ENCODE measurements around the gene KDELR1. TPM values are rescaled to one million over a fixed set of nuclear protein-coding genes. Genes with fewer than 3 reads are reported as not detected.

KDELR1 gene
- 10 to 100 TPM; 64.4 to 80.9 TPM for total RNA-seq

DNA sequence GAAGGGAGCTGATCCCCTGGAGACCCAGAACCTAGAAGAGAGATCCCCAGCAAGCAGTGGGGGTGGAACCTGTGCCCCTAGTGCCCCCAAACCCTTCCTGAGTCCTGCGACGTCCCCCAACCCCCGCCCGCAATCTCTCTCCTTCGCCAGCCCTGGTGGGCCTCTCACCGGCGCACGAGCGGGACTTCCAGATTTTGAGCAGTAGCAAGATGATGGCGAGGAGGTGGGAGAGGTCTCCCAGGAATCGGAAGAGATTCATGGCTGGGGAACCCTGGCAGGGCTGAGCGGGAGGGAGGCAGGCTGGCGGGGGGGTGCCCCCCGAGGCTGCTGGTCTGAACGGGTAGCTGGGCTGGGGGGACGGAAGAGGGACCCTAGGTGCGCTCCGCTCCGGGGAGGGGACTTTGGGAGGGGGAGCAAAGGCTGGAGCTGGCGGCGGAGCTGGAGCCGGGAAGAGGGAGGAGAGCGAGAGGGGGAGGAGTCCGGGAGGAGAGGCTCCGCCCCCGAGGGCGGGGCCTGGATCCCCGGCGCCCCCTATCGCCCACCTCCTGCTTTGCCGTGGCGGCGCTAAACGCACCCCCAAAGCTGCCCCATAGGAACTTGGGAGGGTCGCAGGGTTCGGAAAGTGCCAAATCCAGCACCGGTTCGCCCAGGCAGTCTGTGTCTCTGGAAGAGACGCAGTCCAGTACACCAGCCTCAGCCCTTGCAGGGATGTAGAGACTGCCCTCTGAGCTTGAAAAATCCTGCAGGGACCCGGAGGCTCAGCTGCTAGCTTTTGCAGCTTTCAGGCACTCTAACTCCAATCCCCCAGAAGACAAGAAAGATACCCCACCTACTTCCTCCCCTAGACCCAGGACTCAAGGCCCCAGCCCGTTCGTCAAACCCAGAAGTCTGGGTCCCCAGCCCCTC is at the start of gene KDELR1:
Gene KDELR1, minus strand, starts transcription at position 452 of the 906 bp plus-strand sequence. Its CDS starts 193 bp downstream, at position 259.
- peaks cover 8% of the 10 kb centered on the region for H3K36me3 Mint-ChIP-seq
- peak within 1 kb of the TSS; percentile 97 for H3K4me3 Mint-ChIP-seq
- peak; percentile 78 for DNase-seq (ENCODE audit: low spot score)
- H3K27me3 Mint-ChIP-seq, result peaks cover 19 to 23% of the 10 kb centered on the region in 2 donors
- ATAC-seq, result peak; percentile 89 to 94
- peak within 1 kb of the TSS; percentile 93 for H3K27ac Mint-ChIP-seq
- peaks cover 15 to 23% of the 10 kb centered on the region in 2 donors for H3K4me1 Mint-ChIP-seq (ENCODE audit: low read depth in 2 of 2)
- H3K9me3 Mint-ChIP-seq, result no peaks in the 10 kb centered on the region

DNA sequence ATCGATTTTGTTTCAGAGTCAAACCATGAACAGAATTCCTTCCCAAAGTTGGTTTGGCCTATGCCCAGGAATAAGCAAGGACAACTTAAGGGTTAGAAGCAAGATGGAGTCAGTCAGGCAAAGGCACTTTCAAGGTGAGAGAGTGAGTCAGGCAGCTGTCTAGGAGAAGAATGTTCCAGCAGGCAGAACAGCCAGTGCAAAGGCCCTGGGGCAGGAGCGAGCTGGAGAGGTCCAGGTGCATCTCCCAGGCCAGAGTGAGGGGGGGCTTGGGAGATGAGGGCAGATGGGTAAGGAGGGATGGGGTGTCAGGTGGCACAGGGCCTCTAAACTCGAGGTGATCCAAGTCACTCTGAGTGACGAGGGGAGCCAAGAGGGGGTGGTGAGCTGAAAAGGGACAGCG is 45.2 kb upstream of the KDELR1 start:
- Mint-ChIP-seq H3K9me3 (no peaks in the 10 kb centered on the region), H3K27me3 (peaks cover 2 to 14% of the 10 kb centered on the region in 2 donors), H3K4me3 (no peak overlapping the region), H3K4me1 (ENCODE audit: low read depth in 2 of 2) (no peaks in the 10 kb centered on the region), H3K27ac (no peak overlapping the region), H3K36me3 (no peaks in the 10 kb centered on the region)
- ATAC-seq, result no peak
- DNase-seq (ENCODE audit: low spot score), result no peak

DNA sequence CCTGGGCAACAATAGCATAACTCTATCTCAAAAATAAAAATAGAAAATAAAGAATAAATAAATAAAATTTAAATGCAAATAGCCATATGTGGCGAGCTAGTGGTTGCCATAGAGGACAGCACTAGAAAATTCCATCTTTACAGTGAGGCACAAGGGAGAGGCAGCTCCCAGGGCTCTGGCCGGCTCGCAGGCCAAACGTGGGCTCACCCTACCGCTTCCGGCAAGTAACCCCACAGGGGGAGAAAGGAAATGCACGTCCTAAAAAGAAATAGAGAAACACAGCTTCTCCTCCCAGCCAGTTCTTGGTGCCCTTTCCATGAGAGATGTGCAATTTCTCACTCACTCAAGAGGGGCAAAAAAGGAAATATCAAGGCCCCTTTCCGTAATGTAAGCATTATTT is 42.0 kb upstream of the KDELR1 start:
- no peaks in the 10 kb centered on the region for H3K4me1 Mint-ChIP-seq (ENCODE audit: low read depth in 2 of 2)
- DNase-seq (ENCODE audit: low spot score) (no peak), ATAC-seq (no peak)
- peaks cover 0 to 14% of the 10 kb centered on the region in 2 donors for H3K27me3 Mint-ChIP-seq
- no peak overlapping the region for H3K27ac Mint-ChIP-seq
- no peak overlapping the region for H3K4me3 Mint-ChIP-seq
- H3K36me3 Mint-ChIP-seq, result no peaks in the 10 kb centered on the region
- H3K9me3 Mint-ChIP-seq, result no peaks in the 10 kb centered on the region

DNA sequence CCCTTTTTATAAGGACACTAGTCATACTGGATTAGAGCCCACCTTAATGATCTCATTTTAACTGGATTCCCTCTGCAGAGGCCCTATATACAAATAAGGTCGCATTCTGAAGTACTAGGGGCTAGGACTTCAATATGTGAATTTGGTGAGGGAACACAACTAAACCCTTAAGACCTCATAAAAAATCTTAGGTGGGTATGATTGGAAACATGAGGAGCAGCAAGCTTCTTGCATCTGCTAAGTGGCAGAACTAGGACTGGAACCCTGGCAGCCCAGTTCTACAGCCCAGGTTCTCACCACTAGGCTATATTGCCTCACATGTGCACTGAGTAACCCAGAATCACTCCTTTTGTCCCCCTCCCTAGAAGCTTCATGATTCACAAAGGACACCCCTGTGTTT is 37.3 kb upstream of the KDELR1 start:
- Mint-ChIP-seq H3K4me3 (no peak overlapping the region), H3K4me1 (ENCODE audit: low read depth in 2 of 2) (peaks cover 6% of the 10 kb centered on the region in 2 donors)

DNA sequence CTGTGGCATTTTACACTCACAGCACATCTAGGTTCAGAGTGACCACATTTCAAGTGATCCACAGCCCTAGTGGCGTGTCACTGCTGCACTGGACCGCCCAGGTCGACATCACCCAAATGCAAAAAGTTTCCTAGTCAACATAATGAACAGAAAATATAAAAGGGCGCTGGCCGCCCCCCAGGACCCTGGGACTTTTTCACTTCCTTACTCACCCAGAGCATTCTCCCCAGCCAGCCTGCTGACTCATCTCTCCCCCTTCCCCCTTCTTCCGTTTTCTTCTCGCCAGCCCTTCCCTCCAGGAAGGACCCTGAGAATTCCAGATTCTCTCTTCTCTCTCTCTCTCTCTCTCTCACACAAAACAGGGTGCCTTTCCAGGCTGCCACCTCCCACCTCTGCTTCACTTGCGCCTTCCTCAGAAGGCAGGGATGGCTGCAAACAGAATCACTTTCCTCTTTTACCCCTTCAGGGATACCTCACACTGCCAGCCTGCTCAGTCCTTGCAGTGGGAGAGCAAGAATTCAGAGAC is 33.4 kb upstream of the KDELR1 start:
- Mint-ChIP-seq H3K9me3 (no peaks in the 10 kb centered on the region), H3K4me1 (ENCODE audit: low read depth in 2 of 2) (peaks cover 6% of the 10 kb centered on the region in 2 donors), H3K4me3 (peak overlapping the region; percentile 41), H3K27ac (no peak overlapping the region), H3K27me3 (peaks cover 0 to 9% of the 10 kb centered on the region in 2 donors), H3K36me3 (no peaks in the 10 kb centered on the region)
- ATAC-seq (peak in 1 of 2 donors; percentile 32), DNase-seq (ENCODE audit: low spot score) (no peak)

More for the DNA sequence above, 37.3 kb upstream of the KDELR1 start:
- peaks cover 0 to 7% of the 10 kb centered on the region in 2 donors for H3K27me3 Mint-ChIP-seq
- H3K36me3 Mint-ChIP-seq, result no peaks in the 10 kb centered on the region
- ATAC-seq, result no peak
- no peak for DNase-seq (ENCODE audit: low spot score)
- no peak overlapping the region for H3K27ac Mint-ChIP-seq
- no peaks in the 10 kb centered on the region for H3K9me3 Mint-ChIP-seq

DNA sequence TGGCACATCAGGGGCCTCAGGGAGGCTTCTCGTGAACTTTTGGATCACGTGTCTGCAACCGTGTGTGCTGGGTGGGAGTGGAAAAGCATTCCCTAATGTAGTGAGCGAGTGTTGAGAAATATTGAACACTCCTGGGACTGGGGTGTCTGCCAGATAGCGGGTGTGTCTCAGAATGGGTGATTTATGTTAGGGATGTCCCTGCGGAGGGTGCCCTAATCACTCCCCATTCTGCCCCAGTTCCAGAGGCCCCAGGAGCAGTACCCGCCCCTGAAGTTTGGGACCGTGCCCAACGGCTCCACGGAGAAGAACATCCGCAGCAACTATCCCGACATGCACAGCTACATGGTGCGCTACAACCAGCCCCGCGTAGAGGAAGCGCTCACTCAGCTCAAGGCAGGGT is 30.2 kb upstream of the KDELR1 start:
- Mint-ChIP-seq H3K9me3 (no peaks in the 10 kb centered on the region), H3K27me3 (peaks cover 0 to 11% of the 10 kb centered on the region in 2 donors), H3K36me3 (no peaks in the 10 kb centered on the region), H3K27ac (no peak overlapping the region), H3K4me3 (no peak overlapping the region), H3K4me1 (ENCODE audit: low read depth in 2 of 2) (peaks cover 21% of the 10 kb centered on the region in 2 donors)
- ATAC-seq, result no peak
- no peak for DNase-seq (ENCODE audit: low spot score)

DNA sequence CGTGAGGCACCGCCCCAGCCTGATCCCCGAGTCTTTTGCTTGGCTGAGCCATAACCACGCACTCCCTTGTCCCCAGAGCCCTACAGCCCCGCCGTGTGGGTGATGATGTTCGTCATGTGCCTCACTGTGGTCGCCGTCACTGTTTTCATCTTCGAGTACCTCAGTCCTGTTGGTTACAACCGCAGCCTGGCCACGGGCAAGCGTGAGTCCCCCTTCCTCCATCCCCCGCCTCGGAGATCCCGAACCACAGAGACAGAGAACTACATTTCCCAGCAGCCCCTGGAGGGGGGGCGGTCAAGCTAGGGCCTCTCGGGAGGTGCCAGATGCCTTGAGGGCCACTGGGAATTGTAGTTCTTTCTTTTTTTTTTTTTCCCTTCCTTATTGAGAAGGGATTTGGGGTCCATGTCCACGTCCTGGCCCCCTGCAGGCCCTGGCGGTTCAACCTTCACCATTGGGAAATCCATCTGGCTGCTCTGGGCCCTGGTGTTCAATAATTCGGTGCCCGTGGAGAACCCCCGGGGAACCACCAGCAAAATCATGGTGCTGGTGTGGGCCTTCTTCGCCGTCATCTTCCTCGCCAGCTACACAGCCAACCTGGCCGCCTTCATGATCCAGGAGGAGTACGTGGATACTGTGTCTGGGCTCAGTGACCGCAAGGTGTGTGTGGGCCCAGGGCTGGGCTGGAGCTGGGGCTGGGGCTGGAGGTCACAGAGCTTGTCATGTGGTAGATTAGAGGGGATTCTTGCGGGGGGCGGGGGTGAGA is 28.0 kb upstream of the KDELR1 start:
- DNase-seq (ENCODE audit: low spot score) (peak; percentile 88), ATAC-seq (peak; percentile 89 to 94)
- H3K27ac Mint-ChIP-seq, result peak overlapping the region; percentile 73 to 77
- H3K27me3 Mint-ChIP-seq, result peaks cover 0 to 8% of the 10 kb centered on the region in 2 donors
- no peaks in the 10 kb centered on the region for H3K9me3 Mint-ChIP-seq
- H3K36me3 Mint-ChIP-seq, result no peaks in the 10 kb centered on the region
- H3K4me3 Mint-ChIP-seq, result peak overlapping the region; percentile 82
- peaks cover 15 to 27% of the 10 kb centered on the region in 2 donors for H3K4me1 Mint-ChIP-seq (ENCODE audit: low read depth in 2 of 2)

DNA sequence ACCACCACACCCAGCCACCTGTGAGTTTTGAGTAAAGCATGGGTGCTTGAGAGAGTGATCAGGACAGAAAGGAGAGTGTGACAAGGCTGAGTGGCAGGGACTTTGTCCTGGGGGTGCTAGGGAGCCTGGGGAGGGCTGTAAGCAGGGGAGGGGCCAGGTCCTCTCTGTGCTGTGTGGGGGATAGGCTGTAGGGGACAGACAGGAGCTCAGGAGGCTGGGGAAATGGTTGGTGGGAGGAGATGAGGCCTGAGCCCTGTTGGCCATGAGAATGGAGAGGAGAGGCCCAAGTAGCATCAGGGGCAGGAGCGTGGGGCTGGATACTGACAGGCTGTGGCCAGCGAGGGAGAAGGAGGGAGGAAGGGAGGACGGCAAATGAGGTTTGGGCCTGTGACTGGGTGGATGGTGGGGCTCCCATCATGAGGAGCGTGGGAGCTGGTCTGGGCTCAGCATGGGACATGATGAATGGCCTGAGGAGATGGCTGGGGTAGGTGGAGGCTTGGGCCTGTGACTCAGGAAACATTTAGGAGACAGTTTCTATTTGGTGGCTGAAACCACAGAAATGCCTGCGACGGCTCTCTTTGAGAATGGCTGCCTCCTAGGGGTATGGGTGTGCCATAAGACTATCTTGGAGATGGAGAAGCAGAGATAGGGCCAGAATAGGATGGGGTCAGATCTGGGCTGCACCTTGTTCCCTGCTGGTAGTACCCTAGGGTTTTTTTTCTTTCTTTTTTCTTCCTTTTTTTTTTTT is 27.1 kb upstream of the KDELR1 start:
- peaks cover 15 to 27% of the 10 kb centered on the region in 2 donors for H3K4me1 Mint-ChIP-seq (ENCODE audit: low read depth in 2 of 2)
- no peaks in the 10 kb centered on the region for H3K36me3 Mint-ChIP-seq
- H3K27me3 Mint-ChIP-seq, result peaks cover 0 to 7% of the 10 kb centered on the region in 2 donors
- no peaks in the 10 kb centered on the region for H3K9me3 Mint-ChIP-seq
- ATAC-seq, result peak in 1 of 2 donors; percentile 41
- no peak for DNase-seq (ENCODE audit: low spot score)
- peak overlapping the region; percentile 73 to 77 for H3K27ac Mint-ChIP-seq
- peak overlapping the region; percentile 82 for H3K4me3 Mint-ChIP-seq

DNA sequence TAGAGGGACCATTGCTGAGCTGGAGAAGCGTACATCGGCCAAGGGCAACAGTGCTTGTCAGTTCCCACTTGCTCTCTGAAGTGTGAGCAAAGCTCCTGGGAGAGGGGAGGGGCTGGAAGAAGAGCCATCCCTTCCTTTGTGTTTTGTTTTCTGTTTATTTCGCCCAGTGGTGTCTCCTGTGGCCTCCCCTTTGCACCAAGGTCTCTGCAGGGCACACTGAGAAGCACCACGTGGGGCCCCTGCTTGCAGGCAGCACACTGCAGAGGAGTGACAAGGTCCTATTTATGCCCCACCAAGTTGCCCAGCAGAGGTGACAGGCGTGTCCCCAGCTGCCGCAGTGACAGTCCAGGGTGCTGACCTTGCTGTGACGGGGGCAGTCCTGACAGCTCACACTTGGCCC is 26.1 kb upstream of the KDELR1 start:
- Mint-ChIP-seq H3K27ac (no peak overlapping the region), H3K9me3 (no peaks in the 10 kb centered on the region), H3K4me3 (no peak overlapping the region), H3K27me3 (peaks cover 0 to 2% of the 10 kb centered on the region in 2 donors), H3K36me3 (no peaks in the 10 kb centered on the region), H3K4me1 (ENCODE audit: low read depth in 2 of 2) (peaks cover 15 to 27% of the 10 kb centered on the region in 2 donors)
- DNase-seq (ENCODE audit: low spot score), result no peak
- no peak for ATAC-seq

DNA sequence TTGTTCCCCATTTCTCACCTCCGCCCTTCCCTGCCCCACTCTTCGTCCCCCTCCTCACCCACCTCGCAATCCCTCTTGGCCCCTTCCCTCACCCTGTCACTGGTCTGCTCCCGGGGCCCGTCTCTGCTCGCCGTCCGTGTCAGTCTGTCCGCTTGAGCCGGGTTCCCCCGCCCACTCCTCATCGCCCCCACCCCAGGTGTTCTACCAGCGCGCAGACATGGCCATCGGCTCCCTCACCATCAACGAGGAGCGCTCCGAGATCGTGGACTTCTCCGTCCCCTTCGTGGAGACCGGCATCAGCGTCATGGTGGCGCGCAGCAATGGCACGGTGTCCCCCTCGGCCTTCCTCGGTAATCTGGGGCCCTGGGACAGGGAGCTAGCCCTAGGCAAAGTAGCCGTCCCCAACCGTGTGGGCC is 24.5 kb upstream of the KDELR1 start:
- Mint-ChIP-seq H3K27me3 (peaks cover 0 to 2% of the 10 kb centered on the region in 2 donors), H3K9me3 (no peaks in the 10 kb centered on the region), H3K36me3 (no peaks in the 10 kb centered on the region), H3K27ac (no peak overlapping the region), H3K4me3 (peak overlapping the region; percentile 72), H3K4me1 (ENCODE audit: low read depth in 2 of 2) (peaks cover 15 to 27% of the 10 kb centered on the region in 2 donors)
- ATAC-seq, result no peak
- no peak for DNase-seq (ENCODE audit: low spot score)

DNA sequence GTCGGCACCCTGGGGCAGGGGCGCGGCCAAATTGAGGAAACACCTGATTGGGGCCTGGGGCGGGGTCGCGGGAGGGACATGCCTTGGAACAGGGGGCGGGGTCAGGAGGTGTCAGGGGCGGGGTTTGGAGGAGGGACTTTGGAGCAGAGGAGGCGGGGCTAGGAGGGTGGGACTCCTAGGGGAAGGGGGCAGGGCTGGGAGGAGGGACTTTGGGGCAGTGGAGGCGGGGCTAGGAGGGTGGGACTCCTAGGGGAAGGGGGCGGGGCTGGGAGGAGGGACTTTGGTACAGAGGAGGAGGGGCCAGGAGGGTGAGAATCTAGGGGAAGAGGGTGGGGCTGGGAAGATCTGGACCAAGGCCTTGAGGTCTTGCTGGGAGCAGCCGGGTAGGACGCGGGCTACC is 24.0 kb upstream of the KDELR1 start:
- Mint-ChIP-seq H3K27ac (no peak overlapping the region), H3K9me3 (no peaks in the 10 kb centered on the region), H3K4me1 (ENCODE audit: low read depth in 2 of 2) (peaks cover 15 to 27% of the 10 kb centered on the region in 2 donors), H3K36me3 (no peaks in the 10 kb centered on the region), H3K4me3 (peak overlapping the region; percentile 72), H3K27me3 (peaks cover 0 to 2% of the 10 kb centered on the region in 2 donors)
- ATAC-seq, result peak; percentile 76 to 87
- DNase-seq (ENCODE audit: low spot score), result peak; percentile 75

DNA sequence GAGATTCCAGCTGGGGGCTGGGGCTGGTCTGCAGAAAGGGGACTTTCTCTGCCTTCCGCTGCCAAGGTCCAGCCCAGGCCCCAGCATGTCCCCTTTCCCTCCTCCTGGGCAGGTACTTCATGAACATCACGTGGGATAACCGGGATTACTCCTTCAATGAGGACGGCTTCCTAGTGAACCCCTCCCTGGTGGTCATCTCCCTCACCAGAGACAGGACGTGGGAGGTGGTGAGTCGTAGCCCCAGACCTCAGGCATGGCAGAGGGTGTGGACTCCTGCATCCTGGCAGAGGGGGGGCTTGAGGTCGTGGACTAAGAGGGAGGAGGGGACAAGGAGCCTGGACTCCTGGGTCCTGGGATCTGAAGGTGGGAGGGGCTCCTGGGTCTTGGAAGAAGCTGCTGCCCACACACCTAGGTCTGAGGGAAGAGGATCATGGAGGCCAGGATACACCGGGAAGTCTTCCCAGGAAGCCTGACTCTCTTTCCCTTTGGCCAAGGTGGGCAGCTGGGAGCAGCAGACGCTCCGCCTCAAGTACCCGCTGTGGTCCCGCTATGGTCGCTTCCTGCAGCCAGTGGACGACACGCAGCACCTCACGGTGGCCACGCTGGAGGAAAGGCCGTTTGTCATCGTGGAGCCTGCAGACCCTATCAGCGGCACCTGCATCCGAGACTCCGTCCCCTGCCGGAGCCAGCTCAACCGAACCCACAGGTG is 22.7 kb upstream of the KDELR1 start:
- H3K4me3 Mint-ChIP-seq, result no peak overlapping the region
- DNase-seq (ENCODE audit: low spot score), result no peak
- no peaks in the 10 kb centered on the region for H3K9me3 Mint-ChIP-seq
- H3K36me3 Mint-ChIP-seq, result no peaks in the 10 kb centered on the region
- H3K4me1 Mint-ChIP-seq (ENCODE audit: low read depth in 2 of 2), result peaks cover 11 to 24% of the 10 kb centered on the region in 2 donors
- H3K27me3 Mint-ChIP-seq, result peaks cover 0 to 2% of the 10 kb centered on the region in 2 donors
- H3K27ac Mint-ChIP-seq, result no peak overlapping the region
- ATAC-seq, result no peak
